Measurements from ENCODE around the gene MCOLN1. TPM values are rescaled to one million over a fixed set of nuclear protein-coding genes. Genes with fewer than 3 reads are reported as not detected.

Gene MCOLN1
- total RNA-seq, 1 experiment from 2014 or later = 15.7 TPM

DNA sequence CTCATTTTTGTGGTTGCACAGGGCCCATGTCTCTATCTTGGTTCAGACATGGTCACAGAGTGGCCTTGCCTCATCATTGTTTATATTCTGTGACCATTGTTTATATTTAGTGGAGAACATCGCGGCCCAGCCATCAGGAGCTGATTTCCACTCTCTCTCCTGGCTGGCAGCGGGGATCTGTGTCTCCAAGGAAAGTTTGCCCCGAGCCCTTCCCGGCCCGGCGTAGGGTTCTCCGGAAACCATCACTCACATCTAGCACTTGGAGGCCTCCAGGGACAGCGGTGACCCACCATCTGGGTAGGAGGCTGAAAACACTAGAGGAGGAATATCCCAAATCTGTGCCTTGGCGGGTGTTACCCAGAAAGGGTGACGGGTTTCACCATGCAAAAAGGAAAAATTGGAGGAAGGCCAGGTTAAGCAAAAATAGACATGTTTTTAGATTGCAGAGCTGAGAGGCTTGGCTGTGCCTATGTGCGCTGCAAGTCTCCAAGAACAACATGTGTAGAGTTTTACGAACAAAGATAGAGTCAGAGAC lies 7.2 kb upstream of the MCOLN1 start:
- H4K91ac ChIP-seq (ENCODE audit: insufficient read length, low read depth, low read length) = no peak overlapping the region
- no peak overlapping the region for H2AFZ ChIP-seq (ENCODE audit: low read length)
- no peak overlapping the region for H3K18ac ChIP-seq (ENCODE audit: insufficient read length, low read depth, low read length)
- H2BK12ac ChIP-seq (ENCODE audit: insufficient read length, low read depth, low read length) = no peak overlapping the region
- H3K27me3 ChIP-seq (ENCODE audit: insufficient read depth, low read length) = no peaks in the 10 kb centered on the region
- peaks cover 3 to 13% (median 12%) of the 10 kb centered on the region in 3 experiments; a peak in 5 of 7 replicates for H3K36me3 Mint-ChIP-seq (ENCODE audit: insufficient read depth in 1 of 3, low read depth in 3 of 3)
- no peak overlapping the region for H4K5ac ChIP-seq (ENCODE audit: insufficient read length, low read depth, low read length)
- peak overlapping the region; percentile 13 for H3K4me2 ChIP-seq (ENCODE audit: insufficient read depth, insufficient read length, low read length)
- H3K27ac ChIP-seq (ENCODE audit: insufficient read length, low read depth, low read length) = no peak overlapping the region
- H3K79me1 ChIP-seq (ENCODE audit: insufficient read depth, low read depth, low read length, poor library complexity, severe bottlenecking) = no peaks in the 10 kb centered on the region
- peak overlapping the region; percentile 51 for H3K9ac ChIP-seq (ENCODE audit: extremely low read depth, insufficient read length, low read length)
- no peak overlapping the region for H3T11ph ChIP-seq (ENCODE audit: low read length)
- H3K79me2 ChIP-seq (ENCODE audit: insufficient read depth, low read length) = 0 out of 2 replicates have a peak, but pooled peaks cover 2% of the 10 kb centered on the region
- peaks cover 11 to 24% of the 10 kb centered on the region in 2 experiments for H3K4me1 Mint-ChIP-seq
- H3K27me3 Mint-ChIP-seq (ENCODE audit: low read depth) = peaks cover 5% of the 10 kb centered on the region
- H3K4me1 ChIP-seq (ENCODE audit: insufficient read depth, low read length) = 0 out of 2 replicates have a peak, but pooled peaks cover 4% of the 10 kb centered on the region
- no peak overlapping the region for H4K8ac ChIP-seq (replicated peaks; ENCODE audit: insufficient read length, low read depth, low read length)
- no peak overlapping the region for H3K4ac ChIP-seq (ENCODE audit: low read depth, low read length)
- no peak overlapping the region; the same call in 1 of the 2 replicates for H3K14ac ChIP-seq (ENCODE audit: insufficient read depth, low read length)
- H2BK120ac ChIP-seq (ENCODE audit: low read depth, low read length, poor library complexity, severe bottlenecking) = no peak overlapping the region
- WGBS (ENCODE audit: extremely low coverage, insufficient read length, low lambda C conversion rate) = no CpG with 5 or more reads among the region's 13 CpGs
- TF ChIP-seq, protein P1, sequence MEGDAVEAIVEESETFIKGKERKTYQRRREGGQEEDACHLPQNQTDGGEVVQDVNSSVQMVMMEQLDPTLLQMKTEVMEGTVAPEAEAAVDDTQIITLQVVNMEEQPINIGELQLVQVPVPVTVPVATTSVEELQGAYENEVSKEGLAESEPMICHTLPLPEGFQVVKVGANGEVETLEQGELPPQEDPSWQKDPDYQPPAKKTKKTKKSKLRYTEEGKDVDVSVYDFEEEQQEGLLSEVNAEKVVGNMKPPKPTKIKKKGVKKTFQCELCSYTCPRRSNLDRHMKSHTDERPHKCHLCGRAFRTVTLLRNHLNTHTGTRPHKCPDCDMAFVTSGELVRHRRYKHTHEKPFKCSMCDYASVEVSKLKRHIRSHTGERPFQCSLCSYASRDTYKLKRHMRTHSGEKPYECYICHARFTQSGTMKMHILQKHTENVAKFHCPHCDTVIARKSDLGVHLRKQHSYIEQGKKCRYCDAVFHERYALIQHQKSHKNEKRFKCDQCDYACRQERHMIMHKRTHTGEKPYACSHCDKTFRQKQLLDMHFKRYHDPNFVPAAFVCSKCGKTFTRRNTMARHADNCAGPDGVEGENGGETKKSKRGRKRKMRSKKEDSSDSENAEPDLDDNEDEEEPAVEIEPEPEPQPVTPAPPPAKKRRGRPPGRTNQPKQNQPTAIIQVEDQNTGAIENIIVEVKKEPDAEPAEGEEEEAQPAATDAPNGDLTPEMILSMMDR (conservative IDR thresholded peaks at IDR 0.05) = no peak
- peaks cover 8% of the 10 kb centered on the region for H3K23me2 ChIP-seq (ENCODE audit: insufficient read length, low read depth, low read length, poor library complexity, severe bottlenecking)
- H3K56ac ChIP-seq (ENCODE audit: insufficient read length, low read depth, low read length) = no peak overlapping the region
- no peak overlapping the region for H2BK5ac ChIP-seq (ENCODE audit: insufficient read length, low read length)
- peak overlapping the region; percentile 6 to 97 (median 96) for H3K27ac Mint-ChIP-seq
- no peak overlapping the region for H2AK5ac ChIP-seq (ENCODE audit: insufficient read length, low read length)
- peak overlapping the region; percentile 54 to 82 for H3K4me3 Mint-ChIP-seq
- no peaks in the 10 kb centered on the region for H4K20me1 ChIP-seq (ENCODE audit: control insufficient read depth, insufficient read depth, insufficient read length)
- DNase-seq = no peak
- no peak overlapping the region for H2BK20ac ChIP-seq (ENCODE audit: low read depth, low read length, poor library complexity, severe bottlenecking)
- no peak overlapping the region for H2BK15ac ChIP-seq (ENCODE audit: low read depth, low read length)
- no peak overlapping the region for H3K23ac ChIP-seq (ENCODE audit: insufficient read length, low read depth, low read length)
- H3K9me3 Mint-ChIP-seq = no peaks in the 10 kb centered on the region; a peak in 1 of 5 replicates
- H3K9me3 ChIP-seq (ENCODE audit: control insufficient read depth, low read depth, low read length) = no peaks in the 10 kb centered on the region

Measured in H9 (cell line).